GM06990 (cell line): ENCODE results near the gene CALHM6.
A peak's percentile ranks its signal among the peaks of the same experiment; 100 is the strongest.

Source experiments
- DNase-seq: peaks from one replicate; pipeline ENCODE4 v3.0.0-alpha.2; 2011; ENCODE audit not compliant: insufficient read length; ENCODE audit errors: extremely low read depth
- H3K27me3 ChIP-seq: replicated peaks from 2 replicates; pipeline ENCODE4 v1.6.0; 2011; ENCODE audit warnings: low read length; ENCODE audit not compliant: control insufficient read depth, insufficient read depth
- H3K36me3 ChIP-seq: 2 replicates; pipeline ENCODE4 v1.5.1; 2011; ENCODE audit warnings: low read length; ENCODE audit not compliant: control insufficient read depth, insufficient read depth
- H3K4me3 ChIP-seq: replicated peaks from 2 replicates; pipeline ENCODE4 v1.5.1; 2011; ENCODE audit warnings: low read depth, mild to moderate bottlenecking, control low read depth, low read length
- CTCF ChIP-seq: IDR thresholded peaks from 2 replicates; pipeline ENCODE4 v1.5.1; 2011; ENCODE audit warnings: low read length, control low read depth, mild to moderate bottlenecking, inconsistent platforms; ENCODE audit not compliant: insufficient read depth, poor library complexity, severe bottlenecking

Gene CALHM6

DNA sequence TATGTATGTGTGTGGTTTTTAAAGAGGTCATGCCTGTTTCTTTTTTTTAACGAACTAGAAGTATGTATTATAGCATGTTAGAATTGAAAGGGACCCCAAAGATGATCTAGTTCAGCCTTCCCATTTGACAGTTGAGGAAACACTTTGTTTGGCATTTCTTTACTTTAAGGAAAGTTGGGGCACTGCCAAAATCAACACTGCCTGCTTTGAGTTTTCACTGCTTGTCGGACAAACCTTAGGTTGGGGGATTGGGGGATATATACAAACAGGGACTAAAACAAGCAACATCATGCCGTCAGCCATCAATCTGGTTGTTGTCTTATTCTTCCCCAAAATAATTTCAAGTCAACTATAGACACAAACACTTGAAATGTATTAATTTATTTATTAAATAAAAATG is 14.1 kb upstream of the CALHM6 start:
- H3K4me3 ChIP-seq, result no peak overlapping the region
- DNase-seq, result no peak
- no peaks in the 10 kb centered on the region for H3K27me3 ChIP-seq
- TF ChIP-seq CTCF, result no peak
- no peaks in the 10 kb centered on the region for H3K36me3 ChIP-seq

- no peak for DNase-seq
Observed at GRCh38 chr6:116447496-116448011, 13.6 kb upstream of the CALHM6 start.

DNA sequence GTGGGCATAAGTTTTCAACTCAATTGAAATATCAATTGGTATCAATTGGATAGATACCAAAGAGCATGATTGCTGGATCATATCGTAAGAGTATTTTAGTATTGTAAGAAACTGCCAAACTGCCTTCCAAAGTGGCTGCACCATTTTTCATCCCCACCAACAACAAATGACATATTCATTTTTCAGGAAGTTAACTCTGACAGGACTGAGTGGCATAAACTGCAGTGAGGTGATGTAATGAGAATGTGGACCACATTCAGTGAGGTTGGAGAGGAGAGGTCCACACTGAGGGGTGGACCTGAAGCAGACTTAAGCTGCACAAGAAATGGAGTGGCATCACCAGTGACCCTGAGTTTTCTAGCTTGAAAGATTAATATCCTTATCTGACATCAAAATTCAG is 11.6 kb upstream of the CALHM6 start:
- no peak for DNase-seq
- no peak for TF ChIP-seq CTCF

More at GRCh38 chr6:116447496-116448011, 13.6 kb upstream of the CALHM6 start:
- no peaks in the 10 kb centered on the region for H3K36me3 ChIP-seq
- H3K4me3 ChIP-seq, result no peak overlapping the region
- no peaks in the 10 kb centered on the region for H3K27me3 ChIP-seq
- peak; percentile 8 for TF ChIP-seq CTCF

DNA sequence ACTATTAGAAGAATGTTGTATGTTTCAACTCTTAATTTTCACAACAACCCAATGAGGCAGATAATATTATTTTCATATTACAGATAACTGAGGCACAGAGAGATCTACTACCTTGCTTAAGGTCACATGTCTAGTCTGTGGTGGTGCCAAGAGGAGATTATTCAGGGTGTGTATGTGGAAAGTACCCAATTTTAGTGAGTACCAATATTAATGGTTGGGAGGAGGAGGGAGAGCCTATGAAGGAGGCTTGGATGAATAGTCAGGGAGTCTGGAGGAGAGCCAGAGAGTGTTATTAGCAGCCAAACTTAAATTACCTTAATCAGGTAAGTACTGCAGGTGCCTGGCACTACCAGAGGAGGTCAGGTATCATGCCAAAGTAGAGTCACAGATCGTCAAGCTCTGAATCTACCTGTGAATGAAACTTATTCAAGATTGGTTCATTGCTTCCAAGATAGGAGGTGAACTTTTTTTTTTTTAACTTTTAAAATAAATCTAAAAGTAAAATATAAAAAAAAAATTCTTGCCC is 10.9 kb upstream of the CALHM6 start:
- TF ChIP-seq CTCF, result no peak
- no peak overlapping the region for H3K4me3 ChIP-seq
- no peaks in the 10 kb centered on the region for H3K27me3 ChIP-seq
- DNase-seq, result no peak
- H3K36me3 ChIP-seq, result no peaks in the 10 kb centered on the region

More for the DNA sequence above, 11.6 kb upstream of the CALHM6 start:
- Histone ChIP-seq H3K27me3 (no peaks in the 10 kb centered on the region), H3K4me3 (no peak overlapping the region), H3K36me3 (no peaks in the 10 kb centered on the region)

DNA sequence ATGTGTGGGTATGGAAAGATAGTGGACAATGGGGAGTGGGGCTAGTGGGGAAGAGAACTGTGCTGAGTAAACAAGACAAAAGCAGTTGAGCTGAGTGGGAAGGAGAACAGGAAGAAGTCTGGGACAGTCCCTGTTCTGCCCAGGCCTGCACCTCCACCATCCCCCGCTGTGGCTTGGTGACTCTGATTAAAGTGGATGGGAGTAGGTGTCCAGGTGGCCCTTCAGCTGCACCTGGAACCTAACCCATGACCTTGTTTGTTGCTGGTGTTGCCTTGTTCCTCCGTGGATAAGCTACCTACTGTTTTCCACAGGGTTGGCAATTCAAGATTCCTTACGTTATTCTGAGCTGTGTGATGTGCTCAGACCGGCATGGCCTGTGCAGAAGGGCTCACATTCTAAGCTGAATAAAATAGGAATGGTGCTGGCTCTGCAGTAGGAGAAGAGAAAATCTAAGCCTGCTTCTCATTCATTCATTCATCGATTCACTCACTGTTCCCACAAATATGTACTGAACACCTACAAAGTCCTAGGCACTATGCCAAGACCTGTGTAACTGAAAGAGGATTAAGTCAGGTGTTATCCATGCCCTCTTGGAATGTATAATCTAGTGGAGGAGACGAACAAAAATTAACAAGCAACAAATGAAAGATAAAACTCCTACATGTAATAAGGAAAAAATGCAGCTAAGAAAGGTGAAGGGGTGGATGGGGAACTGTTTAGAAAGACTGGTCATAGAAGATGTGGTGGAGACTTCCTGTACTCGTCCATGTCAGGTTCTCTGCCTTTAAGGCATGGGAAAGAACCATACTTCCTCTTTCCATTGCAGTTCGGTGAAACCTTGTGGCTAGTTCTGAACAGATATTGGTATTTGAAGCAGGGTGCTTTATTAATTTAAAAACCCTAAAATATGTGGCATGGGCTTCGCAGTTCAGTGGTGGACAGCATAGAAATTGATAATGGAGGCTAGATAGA is 10.1 kb upstream of the CALHM6 start:
- TF ChIP-seq CTCF, result no peak
- DNase-seq, result no peak
- Histone ChIP-seq H3K27me3 (no peaks in the 10 kb centered on the region), H3K36me3 (no peaks in the 10 kb centered on the region), H3K4me3 (no peak overlapping the region)
